Measurements from ENCODE around the gene NPAS4. TPM values are rescaled to one million over a fixed set of nuclear protein-coding genes. Genes with fewer than 3 reads are reported as not detected.

NPAS4 gene
- total and polyA plus RNA-seq, 9 of the 15 experiments (the other 6 are each of a cell fraction or from before 2014, with no cell fraction given) = not detected

GRCh38 chr11:66371627-66372415 is 49.0 kb upstream of the NPAS4 start, which contains the start of gene SLC29A2 (continued):
- TF ChIP-seq PRDM10 (IDR thresholded peaks at IDR 0.05; ENCODE audit: partially characterized antibody) (no peak), LARP7 (IDR thresholded peaks at IDR 0.05) (no peak), ELF2 (CRISPR knock-in tag; IDR thresholded peaks at IDR 0.05) (no peak), ZFP36 (IDR thresholded peaks at IDR 0.05; ENCODE audit: low read depth, low read length, partially characterized antibody) (no peak), MAFK (IDR thresholded peaks at IDR 0.05; ENCODE audit: low read length) (no peak), NCOA2 (IDR thresholded peaks at IDR 0.05; ENCODE audit: partially characterized antibody in 2 of 2) (no peak), ZBTB2 (IDR thresholded peaks at IDR 0.05) (no peak), SETDB1 (IDR thresholded peaks at IDR 0.05; ENCODE audit: low read length) (no peak), SAFB (IDR thresholded peaks at IDR 0.05; ENCODE audit: borderline replicate concordance, low read depth, low read length) (no peak), CCAR2 (IDR thresholded peaks at IDR 0.05; ENCODE audit: low read depth, low read length) (no peak), CHD7 (IDR thresholded peaks at IDR 0.05; ENCODE audit: low read depth, low read length) (no peak)
